Measurements from ENCODE around the gene LIPJ. TPM values are rescaled to one million over a fixed set of nuclear protein-coding genes. Genes with fewer than 3 reads are reported as not detected.
A peak's percentile ranks its signal among the peaks of the same experiment; 100 is the strongest.

The LIPJ gene
- polyA plus RNA-seq, 12 donors: 0.05 to 0.15 (median 0.15) TPM; not detected in 9

- no peak for DNase-seq
Measured at GRCh38 chr10:88594482-88594881, 7.9 kb downstream of the LIPJ start.

DNA sequence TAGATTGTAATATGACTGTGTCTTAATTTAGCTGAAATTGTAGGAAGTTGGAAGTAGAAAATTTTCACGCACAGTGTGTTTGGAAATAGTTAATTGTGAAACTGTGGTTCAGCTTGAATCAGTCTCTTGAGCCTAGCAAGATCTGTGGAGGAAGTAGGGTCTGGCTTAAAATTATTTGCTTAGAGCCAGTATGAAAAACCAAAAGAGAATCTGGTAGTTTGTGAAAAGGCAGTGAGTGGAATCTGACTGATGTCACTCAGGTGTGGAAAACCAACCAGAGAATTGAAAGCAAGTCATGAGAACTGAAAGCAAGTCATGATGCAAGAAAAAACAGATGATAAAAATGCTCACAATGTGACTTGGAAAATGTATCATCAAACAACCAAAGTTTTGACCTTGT lies 11.5 kb downstream of the LIPJ start:
- no peak for DNase-seq

DNA sequence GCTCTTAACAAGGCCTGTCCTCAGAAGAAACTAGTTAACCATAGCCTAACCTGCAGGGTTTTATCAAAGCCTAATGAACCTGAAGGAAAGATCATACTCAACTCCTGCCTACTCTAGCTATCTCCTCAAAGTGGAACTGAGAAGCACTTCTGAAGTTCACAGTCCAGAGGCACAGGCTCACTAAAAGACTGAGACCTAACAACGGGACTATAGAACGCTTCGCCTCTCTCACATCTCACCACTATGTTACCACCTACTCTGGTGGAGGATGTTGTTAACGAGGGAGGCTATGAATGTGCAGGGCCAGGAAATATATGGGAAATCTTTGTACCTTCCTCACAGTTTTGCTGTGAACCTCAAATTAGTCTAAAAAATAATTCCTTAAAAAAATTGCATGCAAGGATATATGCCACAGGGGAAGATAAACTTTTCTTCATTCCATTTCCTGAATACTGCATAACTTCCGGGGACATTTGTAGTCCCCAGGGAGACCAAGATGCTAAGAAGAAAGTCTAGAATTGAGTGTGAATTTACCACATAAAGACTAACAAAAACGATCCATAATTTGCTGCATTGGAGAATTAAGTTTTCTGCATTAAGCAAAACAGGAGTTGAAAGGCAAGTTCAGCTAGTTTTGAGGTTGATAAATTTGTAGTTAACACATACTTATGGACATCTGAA lies 21.6 kb downstream of the LIPJ start:
- no peak for DNase-seq

- no peak for DNase-seq
Measured at GRCh38 chr10:88608780-88609179, 22.2 kb downstream of the LIPJ start.

DNA sequence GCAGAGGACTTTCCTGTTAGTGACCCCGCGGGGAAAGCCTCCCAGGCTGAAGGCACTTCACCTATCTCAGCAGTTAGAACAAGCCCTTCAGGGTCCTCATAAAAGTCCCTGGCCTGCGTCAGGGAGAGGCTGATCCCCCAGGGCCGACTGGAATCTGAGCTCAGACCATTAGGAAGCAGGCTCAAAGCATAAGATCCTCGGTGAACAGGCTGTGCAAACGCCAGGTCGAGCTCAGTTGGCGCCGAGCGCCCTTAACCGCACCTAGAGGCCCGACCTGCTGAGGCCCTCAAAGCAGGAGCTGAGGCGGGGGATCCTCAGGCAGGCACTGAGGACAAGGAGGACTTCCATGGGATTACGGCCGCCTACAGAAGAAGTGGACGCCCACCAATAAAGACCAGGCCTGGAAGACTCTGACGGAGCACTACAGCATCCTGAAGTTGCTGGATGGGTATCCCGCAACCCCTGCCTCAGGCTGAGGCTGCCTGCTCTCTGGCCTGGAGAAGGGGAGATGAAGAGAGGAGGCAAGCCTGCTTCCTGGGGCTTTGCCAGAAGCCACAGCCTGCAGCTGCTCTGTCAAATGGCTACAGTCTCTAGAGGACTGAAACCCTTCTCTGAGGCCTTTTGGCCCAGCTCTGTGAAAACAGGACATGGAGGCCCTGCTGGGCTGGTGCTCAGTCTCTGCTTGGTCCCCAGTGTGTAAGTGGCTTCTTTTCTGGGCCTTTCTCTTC lies 29.9 kb downstream of the LIPJ start:
- DNase-seq: peak; percentile 9

GRCh38 chr10:88617772-88618300 lies 31.3 kb downstream of the LIPJ start:
- DNase-seq: no peak

DNA sequence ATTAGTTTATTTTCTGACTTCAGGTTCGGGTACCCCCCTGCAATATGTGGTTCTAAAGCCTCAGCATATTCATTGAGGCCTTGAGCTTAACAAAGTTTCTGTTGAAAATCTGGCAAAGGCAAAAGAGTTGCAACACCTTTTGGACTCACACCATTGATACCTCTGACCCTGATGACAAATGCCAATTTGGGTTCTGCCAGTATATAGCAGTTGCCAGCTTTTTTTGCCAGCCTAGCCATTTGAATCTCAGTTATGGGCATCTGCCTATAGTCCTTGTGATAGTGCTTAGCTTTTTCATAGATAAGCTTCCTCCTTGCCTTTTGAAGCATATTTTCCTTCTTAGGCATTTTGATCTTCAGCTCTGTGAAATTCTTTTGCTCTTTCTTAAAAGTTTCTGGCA lies 31.9 kb downstream of the LIPJ start:
- no peak for DNase-seq

GRCh38 chr10:88620441-88620840 lies 33.9 kb downstream of the LIPJ start:
- DNase-seq: no peak

GRCh38 chr10:88623835-88624234 lies 37.3 kb downstream of the LIPJ start:
- DNase-seq: no peak

GRCh38 chr10:88624840-88625239 lies 38.3 kb downstream of the LIPJ start:
- DNase-seq: no peak

DNA sequence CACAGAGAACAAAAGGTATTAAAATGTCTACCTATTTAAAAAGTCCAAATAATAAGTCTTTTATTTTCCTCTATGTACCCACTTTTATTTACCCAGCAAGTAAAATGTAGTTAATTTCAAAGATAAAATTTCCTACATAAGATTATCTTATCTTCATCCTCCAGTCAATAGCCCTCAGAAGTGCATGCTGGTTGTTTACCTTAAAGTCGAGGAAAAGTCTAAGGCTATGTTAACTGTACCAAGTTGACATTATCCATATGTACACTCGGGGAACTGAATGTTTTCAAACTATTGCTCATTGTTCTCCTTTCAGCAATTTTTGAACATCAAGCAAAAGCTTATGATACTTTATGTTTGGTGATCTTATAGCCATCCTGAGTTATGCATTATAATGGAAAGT lies 53.6 kb downstream of the LIPJ start:
- no peak for DNase-seq

DNA sequence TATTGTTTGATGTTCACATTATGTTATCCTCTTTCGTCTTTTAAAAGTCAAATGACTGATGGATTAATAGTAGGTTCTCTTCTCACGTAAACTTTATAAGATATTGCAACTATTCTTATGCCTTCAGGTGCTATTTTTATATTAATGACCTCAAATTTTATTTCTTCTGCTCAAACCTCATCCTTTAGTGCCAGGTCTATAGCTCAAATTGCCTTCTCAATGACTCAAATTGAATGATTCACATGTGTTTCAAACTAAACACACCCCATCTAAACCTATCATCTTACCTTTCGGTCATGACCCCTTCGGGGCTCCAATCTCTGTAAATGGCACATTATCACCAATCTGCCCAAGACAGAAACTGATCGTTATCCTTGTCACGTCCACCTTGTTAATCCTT lies 55.6 kb downstream of the LIPJ start:
- DNase-seq: no peak

DNA sequence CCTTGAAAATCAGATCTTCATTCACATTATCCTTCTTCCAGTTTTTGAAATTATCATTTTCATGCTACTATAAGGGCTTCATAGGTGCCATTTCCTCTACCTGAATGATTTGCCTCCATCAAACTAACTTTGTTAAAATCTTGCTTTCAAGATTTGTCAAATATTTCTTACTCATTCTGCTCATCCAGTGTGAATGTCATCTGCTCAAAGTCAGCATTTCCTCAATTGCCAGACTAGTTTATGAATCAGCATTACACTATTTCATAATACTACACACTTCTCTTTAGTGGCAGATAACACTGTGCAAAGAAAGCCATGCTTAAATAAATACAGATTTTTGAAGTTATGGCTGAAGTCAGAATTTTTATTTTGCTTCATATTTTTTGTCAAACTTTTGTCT lies 56.4 kb downstream of the LIPJ start:
- no peak for DNase-seq

DNA sequence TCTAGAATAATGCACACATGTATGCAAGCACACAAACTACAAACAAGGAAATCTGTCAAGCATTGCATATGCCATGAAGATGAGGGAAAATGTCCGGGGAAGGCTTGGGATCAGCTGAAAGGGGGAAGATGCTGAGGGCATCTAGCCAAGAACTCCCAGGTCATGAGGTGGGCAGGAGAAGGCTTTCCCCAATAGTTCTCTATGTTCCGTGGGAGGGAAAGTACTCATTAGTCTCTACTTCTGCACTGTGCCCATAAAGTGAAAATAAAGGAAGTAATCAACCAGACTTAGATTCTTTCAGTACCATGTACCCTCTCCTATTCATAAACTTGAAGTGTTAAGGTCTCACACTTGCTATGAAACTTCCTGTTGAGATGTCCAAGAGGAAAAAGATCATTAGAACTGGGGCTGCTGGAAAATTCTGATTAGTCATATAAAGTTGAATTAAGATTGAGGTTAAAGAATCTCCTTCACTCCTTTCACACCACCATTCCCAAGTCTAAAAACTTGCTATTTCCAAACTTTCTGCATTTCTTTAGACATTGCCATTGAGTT lies 60.6 kb downstream of the LIPJ start:
- no peak for DNase-seq

DNA sequence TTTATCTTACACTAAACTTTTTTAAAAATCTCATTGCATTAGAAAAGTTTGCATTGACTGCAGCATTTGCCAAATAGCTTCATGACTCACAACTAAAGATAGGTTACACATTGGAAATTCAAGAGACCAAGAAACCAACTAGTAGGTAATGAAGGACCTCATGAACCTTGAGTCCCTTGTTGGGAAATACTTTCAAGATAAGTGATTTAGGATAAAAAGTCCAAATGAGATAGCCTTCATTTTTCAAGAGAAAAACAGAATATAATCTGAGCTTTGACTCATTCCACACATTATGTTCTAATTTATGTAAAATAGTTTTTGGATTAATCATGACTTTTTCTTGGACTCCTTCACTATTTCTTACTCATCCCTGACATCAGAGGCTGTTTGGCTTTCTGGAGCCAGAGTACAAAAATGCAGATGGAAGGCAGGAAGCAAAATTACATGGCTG lies 64.6 kb downstream of the LIPJ start:
- DNase-seq: peak; percentile 20

- no peak for DNase-seq
Measured at GRCh38 chr10:88652616-88653015, 66.1 kb downstream of the LIPJ start.

Other genes starting within 250 kb of the LIPJ start
- gene RNLS, start 3.4 kb upstream of the LIPJ start, polyA plus RNA-seq (ENCODE audit: insufficient read length in 12 of 12): 10 to 100 TPM in 1 of 12 donors, 1 to 10 TPM in 10, not detected in 1; 2.1 to 10.7 (median 2.5) TPM
- gene LIPF, start 77.7 kb downstream of the LIPJ start, polyA plus RNA-seq (ENCODE audit: insufficient read length in 12 of 12): under 1 TPM in 1 of 12 donors, not detected in 11; 0.76 TPM
- gene LIPK, start 119.5 kb downstream of the LIPJ start, polyA plus RNA-seq (ENCODE audit: insufficient read length in 12 of 12): 1 to 10 TPM in 2 of 12 donors, under 1 TPM in 1, not detected in 9; 0.95 to 4.2 (median 2.6) TPM
- gene LIPN, start 173.3 kb downstream of the LIPJ start, polyA plus RNA-seq (ENCODE audit: insufficient read length in 12 of 12): 1 to 10 TPM in 3 of 12 donors, not detected in 9; 1.2 to 3.0 (median 2.0) TPM
- under 1 TPM in 3 of 12 donors, not detected in 9; 0.49 to 0.79 (median 0.61) TPM for gene LIPM, start 216.0 kb downstream of the LIPJ start, polyA plus RNA-seq (ENCODE audit: insufficient read length in 12 of 12)